Breast epithelium (tissue), 4 donors: ENCODE data around the gene D2HGDH. TPM values are rescaled to one million over a fixed set of nuclear protein-coding genes. Genes with fewer than 3 reads are reported as not detected.

Experiments used
- DNase-seq, 2 donors: peaks; one replicate each; pipeline ENCODE4 v3.0.0-alpha.2; 2019; ENCODE audit warnings: low spot score in 2 of 2
- H3K27ac ChIP-seq, 2 donors: fragments of 200-600 bp; sonication (generic) in 1 of 2; one replicate each; pipeline ENCODE4 v1.5.1; 2016 to 2019; ENCODE audit warnings: mild to moderate bottlenecking in 1 of 2
- H3K27me3 ChIP-seq, 2 donors: fragments of 200-600 bp; sonication (generic) in 1 of 2; one replicate each; pipeline versions ENCODE4 v1.5.1 to v1.6.0; 2017 to 2019; ENCODE audit warnings: control low read depth in 1 of 2, mild to moderate bottlenecking in 1 of 2
- H3K36me3 ChIP-seq: fragments of 200-600 bp; one replicate; pipeline ENCODE4 v1.5.1; 2019
- H3K4me1 ChIP-seq, 2 donors: fragments of 200-600 bp; sonication (generic); one replicate each; pipeline ENCODE4 v1.5.1; 2016 to 2019; ENCODE audit warnings: control low read depth in 1 of 2
- H3K4me3 ChIP-seq, 3 donors: fragments of 200-600 bp; sonication (generic); 1 replicate in 2 of 3; 2 replicates in 1 of 3; pipeline ENCODE4 v1.5.1; 2016 to 2019; ENCODE audit warnings: mild to moderate bottlenecking in 3 of 3, moderate library complexity in 2 of 3
- H3K9me3 ChIP-seq, 2 donors: fragments of 200-600 bp; sonication (generic) in 1 of 2; one replicate each; pipeline ENCODE4 v1.5.1; 2016 to 2019; ENCODE audit warnings: control low read depth in 1 of 2
- CTCF ChIP-seq, 3 donors: fragments of 450-650 bp; IDR thresholded peaks; one replicate each; pipeline ENCODE4 v1.5.1; 2016 to 2017; ENCODE audit warnings: antibody characterized with exemption in 3 of 3, mild to moderate bottlenecking in 3 of 3, moderate library complexity in 3 of 3
- POLR2A ChIP-seq: fragments of 450-650 bp; IDR thresholded peaks from one replicate; pipeline ENCODE4 v1.6.1; 2016; ENCODE audit warnings: antibody characterized with exemption, mild to moderate bottlenecking, moderate library complexity
- POLR2AphosphoS5 ChIP-seq, 3 donors: sonication (generic); formaldehyde crosslinking; IDR thresholded peaks; one replicate each; pipeline ENCODE4 v1.6.1; 2017; ENCODE audit warnings: antibody characterized with exemption in 3 of 3
- intact Hi-C: fragments of 100-400 bp; cut with DNase I; formaldehyde crosslinking; loops from one replicate; pipeline ENCODE4 v1.15.1; 2023; ENCODE audit warnings: low total_unique reads
- total RNA-seq, 3 donors: library from RNA; depleted of rRNA; stranded (reverse); fragments of >200 nt; gene quantifications; one replicate each; pipeline ENCODE4 v1.1.0, GENCODE V29; 2016

Gene D2HGDH
- total RNA-seq, result 10 to 100 TPM; 16.3 to 29.2 (median 22.2) TPM

- peak; percentile 86 to 93 for DNase-seq
- intact Hi-C loops, result loop anchor here (2.0 kb wide), 1 partner anchor 34 kb away; no protein-coding TSS in a partner anchor
- peak within 1 kb of the TSS; percentile 82 to 95 for H3K27ac ChIP-seq
- H3K27me3 ChIP-seq, result no peaks in the 10 kb centered on the region
- no peaks in the 10 kb centered on the region for H3K36me3 ChIP-seq
- no peak for TF ChIP-seq CTCF (IDR thresholded peaks at IDR 0.05)
- TF ChIP-seq POLR2A, result no peak
- peak in 2 of 3 donors; percentile 13 to 64 for TF ChIP-seq POLR2AphosphoS5 (IDR thresholded peaks at IDR 0.05)
- H3K4me1 ChIP-seq, result no peaks in the 10 kb centered on the region
- H3K9me3 ChIP-seq, result no peaks in the 10 kb centered on the region
- peak within 1 kb of the TSS; percentile 92 to 99 (median 93) for H3K4me3 ChIP-seq
Observed at GRCh38 chr2:241734467-241735208, at the start of gene D2HGDH. Gene D2HGDH, plus strand, starts transcription at chr2:241734630. Its CDS starts 595 bp downstream, at chr2:241735225.

GRCh38 chr2:241686324-241686649, 48.1 kb upstream of the D2HGDH start:
- Histone ChIP-seq H3K36me3 (no peaks in the 10 kb centered on the region), H3K9me3 (no peaks in the 10 kb centered on the region), H3K4me1 (peaks cover 9 to 10% of the 10 kb centered on the region in 2 donors), H3K27me3 (no peaks in the 10 kb centered on the region), H3K4me3 (peak overlapping the region; percentile 93 to 94 (median 93)), H3K27ac (peak overlapping the region; percentile 90 to 95)
- no peak for TF ChIP-seq CTCF (IDR thresholded peaks at IDR 0.05)
- TF ChIP-seq POLR2A, result no peak
- no peak for TF ChIP-seq POLR2AphosphoS5 (IDR thresholded peaks at IDR 0.05)
- intact Hi-C loops, result no loop called here
- no peak for DNase-seq

GRCh38 chr2:241686650-241687425, 47.6 kb upstream of the D2HGDH start, which contains the start of gene DTYMK:
Gene DTYMK, minus strand, starts transcription at chr2:241686815. Its CDS starts 32 bp downstream, at chr2:241686783.
- Histone ChIP-seq H3K9me3 (no peaks in the 10 kb centered on the region), H3K4me1 (peaks cover 9 to 10% of the 10 kb centered on the region in 2 donors), H3K27me3 (no peaks in the 10 kb centered on the region), H3K4me3 (peak within 1 kb of the TSS; percentile 93 to 94 (median 93)), H3K27ac (peak within 1 kb of the TSS; percentile 90 to 95), H3K36me3 (no peaks in the 10 kb centered on the region)
- intact Hi-C loops, result no loop called here
- TF ChIP-seq POLR2AphosphoS5 (IDR thresholded peaks at IDR 0.05) (peak; percentile 88 to 94 (median 91)), CTCF (IDR thresholded peaks at IDR 0.05) (peak in 1 of 3 donors; percentile 32), POLR2A (peak; percentile 28)
- peak; percentile 93 to 94 for DNase-seq

- Histone ChIP-seq H3K27me3 (no peaks in the 10 kb centered on the region), H3K4me1 (peaks cover 9 to 10% of the 10 kb centered on the region in 2 donors), H3K9me3 (no peaks in the 10 kb centered on the region), H3K36me3 (no peaks in the 10 kb centered on the region), H3K27ac (no peak overlapping the region), H3K4me3 (no peak overlapping the region)
- TF ChIP-seq POLR2AphosphoS5 (IDR thresholded peaks at IDR 0.05) (no peak), POLR2A (no peak), CTCF (IDR thresholded peaks at IDR 0.05) (no peak)
- intact Hi-C loops, result no loop called here
- no peak for DNase-seq
Observed at GRCh38 chr2:241689306-241689705, 45.1 kb upstream of the D2HGDH start.
